ENCODE data around the gene NFIC.

NFIC gene

DNA sequence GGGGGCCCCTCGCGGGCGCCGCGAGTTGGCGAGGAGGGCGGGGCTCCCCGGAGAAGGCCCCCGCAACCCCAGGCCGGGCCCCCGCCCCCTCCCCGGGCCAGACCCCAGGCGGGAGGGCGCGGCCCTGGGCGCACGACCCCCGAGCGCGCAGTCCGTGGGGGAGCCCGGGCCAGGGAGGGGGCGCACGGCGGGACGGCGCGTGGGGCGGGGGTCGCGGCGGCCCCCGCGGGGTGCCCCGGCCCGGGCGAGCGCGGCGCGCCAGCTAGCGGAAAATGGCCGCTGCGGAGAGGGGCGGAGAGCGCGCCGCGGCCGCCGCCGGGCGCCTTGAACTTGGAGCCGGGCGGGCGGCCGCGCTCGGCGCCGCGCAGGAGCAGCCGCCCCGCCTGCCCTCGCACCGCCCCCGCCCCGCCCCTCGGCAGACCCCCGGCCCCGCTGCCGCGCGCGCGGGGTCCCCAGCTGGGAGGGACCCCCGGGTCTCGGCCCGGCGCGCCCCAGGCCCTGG, 6.4 kb upstream of the NFIC start:
- peak overlapping the region; percentile 80 to 91 (median 87) for H3K27ac ChIP-seq
- peaks cover 0 to 4% (median 0%) of the 10 kb centered on the region in 11 experiments; a peak in 5 of 22 replicates for H3K9me3 ChIP-seq (replicated peaks in 1 of 11)
- peak overlapping the region; percentile 83 to 95 (median 90) for H3K9ac ChIP-seq
- no peaks in the 10 kb centered on the region for H3K36me3 ChIP-seq
- H3K4me1 ChIP-seq = peaks cover 50 to 63% (median 54%) of the 10 kb centered on the region in 10 experiments
- peaks cover 0 to 15% (median 5%) of the 10 kb centered on the region in 11 experiments; a peak in 9 of 22 replicates for H3K27me3 ChIP-seq
- H3K4me2 ChIP-seq = peak overlapping the region; percentile 84 to 100 (median 94)
- no peak for TF ChIP-seq Cebpa-rat (IDR thresholded peaks at IDR 0.05)
- H4K20me1 ChIP-seq = peaks cover 4 to 34% (median 27%) of the 10 kb centered on the region in 11 experiments; a peak in 16 of 22 replicates
- H3K4me3 ChIP-seq = peak overlapping the region; percentile 72 to 87 (median 80)

DNA sequence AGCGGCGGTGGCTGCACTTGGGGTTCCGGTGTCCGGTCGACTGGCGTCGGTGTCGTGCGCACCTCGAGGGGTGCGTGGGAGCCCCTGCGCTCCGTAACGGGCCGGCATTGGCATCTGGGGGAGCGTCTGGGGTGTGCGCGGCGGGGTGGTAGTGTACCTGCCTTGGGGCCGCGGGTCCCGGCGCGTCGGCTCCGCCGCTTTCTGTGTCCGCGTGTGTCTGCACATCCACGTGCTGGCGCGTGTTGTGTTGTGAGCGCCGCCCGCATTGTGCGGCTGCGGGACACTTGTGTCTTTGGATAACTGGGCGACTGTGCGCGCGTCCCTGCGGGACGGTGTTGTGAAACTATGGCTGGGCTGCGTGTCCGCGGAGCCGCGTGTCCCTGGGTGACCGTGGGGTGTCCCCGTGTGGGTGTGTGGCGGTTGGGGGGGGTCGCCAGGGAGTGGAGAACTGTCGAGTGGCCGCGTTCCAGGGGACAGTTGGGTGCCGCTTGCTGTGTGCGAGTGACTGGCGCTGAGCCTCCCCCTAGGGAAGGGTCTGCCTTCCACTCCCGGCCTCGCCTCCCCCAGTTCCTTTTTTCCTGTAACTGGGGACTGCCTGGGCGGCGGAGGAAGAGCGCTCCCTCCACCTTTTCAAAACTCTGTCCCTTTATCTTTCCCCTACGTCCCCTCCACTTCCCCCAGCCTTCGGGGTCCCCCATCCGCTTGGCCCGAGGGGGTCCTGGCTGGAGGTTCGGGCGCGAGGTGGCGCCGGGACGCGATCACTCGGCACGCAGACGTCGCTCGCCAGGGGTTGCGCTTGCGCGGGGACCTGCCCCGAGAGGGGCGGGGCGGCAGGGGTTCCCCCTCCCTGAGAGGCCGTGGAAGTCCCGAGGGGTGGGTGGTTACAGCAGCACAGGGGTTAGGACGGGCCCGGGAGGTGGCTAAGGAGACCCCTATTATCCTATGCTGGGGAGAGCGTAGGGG, 5.7 kb upstream of the NFIC start:
- H3K4me1 ChIP-seq = peaks cover 57 to 70% (median 61%) of the 10 kb centered on the region in 10 experiments
- no peaks in the 10 kb centered on the region for H3K9me3 ChIP-seq (replicated peaks in 1 of 11)
- 0 out of 22 replicates have a peak, but pooled peaks of 1 of the 11 experiments have one; percentile 12 for TF ChIP-seq Cebpa-rat (IDR thresholded peaks at IDR 0.05)
- H4K20me1 ChIP-seq = peaks cover 4 to 39% (median 27%) of the 10 kb centered on the region in 11 experiments; a peak in 16 of 22 replicates
- H3K4me3 ChIP-seq = peak overlapping the region; percentile 72 to 87 (median 80)
- peak overlapping the region; percentile 56 to 91 (median 87); a peak in 21 of 22 replicates for H3K27ac ChIP-seq
- H3K27me3 ChIP-seq = peaks cover 0 to 15% (median 5%) of the 10 kb centered on the region in 11 experiments; a peak in 9 of 22 replicates
- peak overlapping the region; percentile 83 to 95 (median 90) for H3K9ac ChIP-seq
- H3K4me2 ChIP-seq = peak overlapping the region; percentile 84 to 99 (median 94)
- H3K36me3 ChIP-seq = no peaks in the 10 kb centered on the region

DNA sequence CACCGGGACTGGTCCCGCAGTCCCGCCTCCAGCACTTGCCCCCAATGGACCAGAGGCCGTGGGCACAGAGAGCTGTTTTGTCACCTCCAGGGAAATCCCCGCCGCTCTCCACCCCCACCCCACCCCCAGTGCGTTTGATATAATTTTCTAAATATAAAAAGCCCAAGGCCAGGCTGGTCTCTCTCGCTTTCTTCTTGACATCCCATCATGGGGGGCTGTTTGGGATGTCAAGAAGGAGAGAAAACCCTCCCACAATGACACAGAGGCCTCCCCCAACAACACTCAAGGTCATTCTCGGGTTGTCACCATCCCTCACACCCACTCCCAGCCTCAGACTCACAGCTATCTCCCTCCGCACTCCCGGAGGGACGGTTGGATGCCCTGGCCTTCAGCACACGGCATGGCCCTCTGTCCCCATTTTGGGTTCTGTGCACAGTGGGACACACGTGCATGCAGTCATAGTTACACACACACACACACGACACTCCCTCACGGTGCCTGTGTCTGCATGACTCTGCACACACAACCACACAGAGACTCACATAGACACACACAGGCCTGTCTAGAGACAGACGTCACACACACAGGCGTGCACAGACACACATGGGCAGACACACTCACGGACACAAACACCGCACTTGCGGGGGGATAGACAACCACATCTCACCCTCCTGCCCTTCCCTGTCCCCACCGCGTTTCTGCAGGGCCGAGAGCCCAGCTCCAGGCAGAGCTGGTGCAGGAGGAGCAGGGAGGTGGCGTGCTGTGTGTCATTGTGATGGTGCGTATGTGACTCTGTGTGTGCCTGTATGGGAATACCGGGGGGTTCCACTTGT, 4.8 kb upstream of the NFIC start:
- Histone ChIP-seq H3K27ac (peak overlapping the region in 10 of 11 experiments; percentile 80 to 91 (median 88); a peak in 20 of 22 replicates), H3K9ac (peak overlapping the region; percentile 83 to 95 (median 90); a peak in 20 of 22 replicates), H4K20me1 (peaks cover 4 to 39% (median 27%) of the 10 kb centered on the region in 11 experiments; a peak in 16 of 22 replicates), H3K4me1 (peaks cover 58 to 72% (median 63%) of the 10 kb centered on the region in 10 experiments), H3K36me3 (no peaks in the 10 kb centered on the region), H3K27me3 (peaks cover 0 to 15% (median 5%) of the 10 kb centered on the region in 11 experiments; a peak in 9 of 22 replicates), H3K4me3 (peak overlapping the region; percentile 72 to 87 (median 80); a peak in 19 of 20 replicates), H3K4me2 (peak overlapping the region; percentile 84 to 99 (median 94)), H3K9me3 (replicated peaks in 1 of 11) (no peaks in the 10 kb centered on the region)
- TF ChIP-seq Cebpa-rat (IDR thresholded peaks at IDR 0.05) = no peak

GRCh38 chr19:3362217-3362906, 4.0 kb upstream of the NFIC start:
- Histone ChIP-seq H3K27me3 (peaks cover 0 to 13% (median 5%) of the 10 kb centered on the region in 11 experiments; a peak in 9 of 22 replicates), H3K4me2 (peak overlapping the region; percentile 84 to 99 (median 94)), H3K36me3 (no peaks in the 10 kb centered on the region), H3K4me3 (peak overlapping the region in 1 of 10 experiments; percentile 77; a peak in 1 of 20 replicates), H3K4me1 (peaks cover 50 to 66% (median 61%) of the 10 kb centered on the region in 10 experiments), H3K9ac (peak overlapping the region in 6 of 11 experiments; percentile 43 to 95 (median 78); a peak in 6 of 22 replicates), H4K20me1 (peaks cover 4 to 39% (median 27%) of the 10 kb centered on the region in 11 experiments; a peak in 16 of 22 replicates), H3K27ac (peak overlapping the region in 4 of 11 experiments; percentile 47 to 91 (median 73); a peak in 3 of 22 replicates), H3K9me3 (replicated peaks in 1 of 11) (no peaks in the 10 kb centered on the region)
- TF ChIP-seq Cebpa-rat (IDR thresholded peaks at IDR 0.05) = no peak

GRCh38 chr19:3363841-3364500, 2.4 kb upstream of the NFIC start:
- Histone ChIP-seq H3K4me1 (peaks cover 48 to 67% (median 63%) of the 10 kb centered on the region in 10 experiments), H3K9me3 (replicated peaks in 1 of 11) (no peaks in the 10 kb centered on the region), H3K27ac (peak overlapping the region in 3 of 11 experiments; percentile 28 to 41 (median 34); a peak in 4 of 22 replicates), H3K4me2 (peak overlapping the region; percentile 20 to 90 (median 52); a peak in 17 of 22 replicates), H3K4me3 (no peak overlapping the region), H3K27me3 (peaks cover 0 to under 1% (median 0%) of the 10 kb centered on the region in 11 experiments; a peak in 4 of 22 replicates), H3K36me3 (no peaks in the 10 kb centered on the region), H4K20me1 (peaks cover 4 to 53% (median 37%) of the 10 kb centered on the region in 11 experiments; a peak in 18 of 22 replicates), H3K9ac (peak overlapping the region in 9 of 11 experiments; percentile 12 to 45 (median 33); a peak in 10 of 22 replicates)
- no peak for TF ChIP-seq Cebpa-rat (IDR thresholded peaks at IDR 0.05)

- peak overlapping the region in 8 of 11 experiments; percentile 1 to 92 (median 67); a peak in 7 of 22 replicates for H3K4me2 ChIP-seq
- H3K27me3 ChIP-seq = no peaks in the 10 kb centered on the region
- 0 out of 22 replicates have a peak overlapping the region, but pooled peaks of 1 of the 11 experiments have one; percentile 34 for H3K27ac ChIP-seq
- no peaks in the 10 kb centered on the region for H3K9me3 ChIP-seq (replicated peaks in 1 of 11)
- peaks cover 4 to 58% (median 41%) of the 10 kb centered on the region in 11 experiments; a peak in 19 of 22 replicates for H4K20me1 ChIP-seq
- H3K9ac ChIP-seq = peak overlapping the region in 2 of 11 experiments; percentile 5 to 91; a peak in 2 of 22 replicates
- H3K4me3 ChIP-seq = no peak overlapping the region
- H3K4me1 ChIP-seq = peaks cover 47 to 72% (median 68%) of the 10 kb centered on the region in 10 experiments
- no peaks in the 10 kb centered on the region for H3K36me3 ChIP-seq
- no peak for TF ChIP-seq Cebpa-rat (IDR thresholded peaks at IDR 0.05)
These were observed 1.9 kb upstream of the NFIC start for GRCh38 chr19:3364501-3364858.

Data from BLaER1 treated with 17β-estradiol and CSF1 and Interleukin-3, amounts not matched to agents 10 nM and 100 nM (cell line).